ENCODE measurements around the gene HCN2. TPM values are rescaled to one million over a fixed set of nuclear protein-coding genes. Genes with fewer than 3 reads are reported as not detected.

The HCN2 gene
- total RNA-seq, 1 experiment from 2014 or later = 1.5 TPM

DNA sequence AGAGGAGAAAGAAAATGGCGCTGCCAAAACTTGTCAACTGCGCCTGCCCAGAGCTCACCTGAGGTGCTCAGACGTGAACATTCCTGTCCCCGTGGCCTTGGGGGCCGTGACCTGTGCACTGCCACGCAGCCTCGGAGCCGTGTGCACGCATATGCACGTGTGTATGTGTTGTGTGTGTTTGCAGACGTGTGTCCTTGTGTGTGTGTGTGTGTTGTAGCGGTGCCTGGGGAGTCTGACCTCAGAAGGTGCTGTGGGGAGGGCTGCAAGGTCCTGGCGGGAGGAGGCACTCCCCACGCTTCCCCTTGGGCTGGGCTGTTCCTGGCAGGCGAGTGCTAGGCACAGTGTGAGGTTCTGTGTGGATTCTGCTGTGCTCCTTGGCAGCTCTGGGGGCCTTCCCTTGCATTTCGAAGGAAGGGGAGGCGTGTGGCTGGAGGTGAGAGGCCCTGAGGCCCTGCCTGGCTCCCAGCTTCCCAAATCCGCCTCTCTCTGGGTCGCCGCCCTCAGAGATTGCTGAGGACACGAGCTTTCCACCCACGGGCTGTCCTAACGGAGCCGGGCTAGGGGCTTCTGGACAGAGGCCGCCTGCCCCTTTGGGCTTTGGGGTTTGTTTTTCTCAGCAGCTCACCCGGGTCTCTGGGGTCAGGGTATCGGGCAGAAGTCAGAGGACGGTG, 12.8 kb upstream of the HCN2 start:
- Histone ChIP-seq H3K9me2 (ENCODE audit: insufficient read depth) (no peaks in the 10 kb centered on the region), H3K9me3 (ENCODE audit: insufficient read depth, low read depth) (no peaks in the 10 kb centered on the region), H3K27me3 (ENCODE audit: insufficient read depth, low read depth) (no peaks in the 10 kb centered on the region), H3K4me3 (peak overlapping the region; percentile 43; the same call in 1 of the 2 replicates), H3K4me1 (replicated peaks; ENCODE audit: insufficient read depth) (peaks cover 35% of the 10 kb centered on the region), H3F3A (ENCODE audit: insufficient read depth, low read depth) (peaks cover 38% of the 10 kb centered on the region), H3K36me3 (ENCODE audit: low read depth) (no peaks in the 10 kb centered on the region; the same call in 1 of the 2 replicates), H4K20me1 (ENCODE audit: insufficient read depth) (peaks cover 72% of the 10 kb centered on the region), H2AFZ (no peak overlapping the region), H3K79me2 (ENCODE audit: low read depth) (peaks cover 79% of the 10 kb centered on the region), H3K27ac (peak overlapping the region; percentile 49), H3K4me2 (peak overlapping the region; percentile 83)
- DNase-seq = no peak
- no TSS peak for BruUV-seq (replicated peaks)
- TF ChIP-seq, protein P1, sequence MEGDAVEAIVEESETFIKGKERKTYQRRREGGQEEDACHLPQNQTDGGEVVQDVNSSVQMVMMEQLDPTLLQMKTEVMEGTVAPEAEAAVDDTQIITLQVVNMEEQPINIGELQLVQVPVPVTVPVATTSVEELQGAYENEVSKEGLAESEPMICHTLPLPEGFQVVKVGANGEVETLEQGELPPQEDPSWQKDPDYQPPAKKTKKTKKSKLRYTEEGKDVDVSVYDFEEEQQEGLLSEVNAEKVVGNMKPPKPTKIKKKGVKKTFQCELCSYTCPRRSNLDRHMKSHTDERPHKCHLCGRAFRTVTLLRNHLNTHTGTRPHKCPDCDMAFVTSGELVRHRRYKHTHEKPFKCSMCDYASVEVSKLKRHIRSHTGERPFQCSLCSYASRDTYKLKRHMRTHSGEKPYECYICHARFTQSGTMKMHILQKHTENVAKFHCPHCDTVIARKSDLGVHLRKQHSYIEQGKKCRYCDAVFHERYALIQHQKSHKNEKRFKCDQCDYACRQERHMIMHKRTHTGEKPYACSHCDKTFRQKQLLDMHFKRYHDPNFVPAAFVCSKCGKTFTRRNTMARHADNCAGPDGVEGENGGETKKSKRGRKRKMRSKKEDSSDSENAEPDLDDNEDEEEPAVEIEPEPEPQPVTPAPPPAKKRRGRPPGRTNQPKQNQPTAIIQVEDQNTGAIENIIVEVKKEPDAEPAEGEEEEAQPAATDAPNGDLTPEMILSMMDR (conservative IDR thresholded peaks at IDR 0.05) = no peak
- TF ChIP-seq EZH2 (IDR thresholded peaks at IDR 0.05; ENCODE audit: low read depth) = no peak
- CTCF ChIA-PET = interaction anchor here (0.7 kb wide), 1 partner anchor 70 kb away, joined by 4 read pairs; no protein-coding TSS in a partner anchor
- intact Hi-C loops (cut with micrococcal nuclease; ENCODE audit: unreplicated experiment) = loop anchor here (1.0 to 10.0 kb wide), 2 partner anchors 42 to 348 kb away; partner anchors contain the start of gene ARID3A
- POLR2A ChIA-PET (ENCODE audit: unreplicated experiment) = interaction anchor here (0.6 to 1.0 kb wide), 2 partner anchors 21 to 23 kb away, joined by 4 to 8 read pairs; no protein-coding TSS in a partner anchor

DNA sequence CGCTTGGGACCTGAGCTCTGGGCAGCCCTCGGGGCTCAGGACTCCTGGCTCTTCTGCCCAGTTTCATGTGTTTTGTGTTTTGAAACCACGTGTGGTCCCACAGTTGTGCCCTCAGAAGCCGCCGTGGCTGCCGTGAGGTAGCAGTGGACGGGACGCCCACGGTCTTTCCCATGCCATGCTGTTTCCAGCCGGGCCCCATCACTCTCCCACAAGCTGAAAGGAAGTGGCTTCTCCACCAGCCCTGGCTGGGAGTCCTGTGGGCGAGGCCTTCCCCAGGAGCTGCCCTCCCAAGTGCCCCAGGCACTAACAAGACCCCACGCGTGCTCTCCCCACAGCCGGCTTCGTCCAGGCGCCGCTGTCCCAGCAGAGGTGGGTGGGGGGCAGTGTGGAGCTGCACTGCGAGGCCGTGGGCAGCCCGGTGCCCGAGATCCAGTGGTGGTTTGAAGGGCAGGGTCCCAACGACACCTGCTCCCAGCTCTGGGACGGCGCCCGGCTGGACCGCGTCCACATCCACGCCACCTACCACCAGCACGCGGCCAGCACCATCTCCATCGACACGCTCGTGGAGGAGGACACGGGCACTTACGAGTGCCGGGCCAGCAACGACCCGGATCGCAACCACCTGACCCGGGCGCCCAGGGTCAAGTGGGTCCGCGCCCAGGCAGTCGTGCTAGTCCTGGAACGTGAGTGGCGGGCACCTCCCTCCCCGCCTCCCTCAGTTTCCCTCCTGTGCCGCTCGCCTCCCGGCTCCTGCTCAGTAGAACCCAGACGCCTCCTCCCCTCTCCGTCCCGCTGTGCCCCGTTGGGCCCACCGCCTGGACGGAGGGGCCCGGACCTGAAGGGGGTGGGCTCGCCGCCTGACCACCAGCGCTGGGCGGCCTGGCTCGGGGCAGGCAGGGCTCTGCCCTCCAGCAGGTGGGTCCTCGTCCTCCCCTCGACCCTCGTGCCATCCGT, 12.0 kb upstream of the HCN2 start:
- Histone ChIP-seq H3K4me2 (no peak overlapping the region), H3K27me3 (ENCODE audit: insufficient read depth, low read depth) (no peaks in the 10 kb centered on the region), H3K79me2 (ENCODE audit: low read depth) (peaks cover 76% of the 10 kb centered on the region), H3F3A (ENCODE audit: insufficient read depth, low read depth) (peaks cover 39% of the 10 kb centered on the region), H2AFZ (no peak overlapping the region), H3K27ac (no peak overlapping the region), H3K4me1 (replicated peaks; ENCODE audit: insufficient read depth) (peaks cover 35% of the 10 kb centered on the region), H3K9me2 (ENCODE audit: insufficient read depth) (no peaks in the 10 kb centered on the region), H3K4me3 (no peak overlapping the region), H3K36me3 (ENCODE audit: low read depth) (no peaks in the 10 kb centered on the region; the same call in 1 of the 2 replicates), H3K9me3 (ENCODE audit: insufficient read depth, low read depth) (no peaks in the 10 kb centered on the region), H4K20me1 (ENCODE audit: insufficient read depth) (peaks cover 75% of the 10 kb centered on the region)
- ChIA-PET POLR2A (ENCODE audit: unreplicated experiment) (no interaction called here), CTCF (no interaction called here)
- no TSS peak for BruUV-seq (replicated peaks)
- no peak for DNase-seq
- intact Hi-C loops (cut with micrococcal nuclease; ENCODE audit: unreplicated experiment) = loop anchor here (10.0 kb wide), 1 partner anchor 347 kb away; the partner anchor contains the start of gene ARID3A
- TF ChIP-seq, protein P1 (conservative IDR thresholded peaks at IDR 0.05) = no peak
- TF ChIP-seq EZH2 (IDR thresholded peaks at IDR 0.05; ENCODE audit: low read depth) = no peak

DNA sequence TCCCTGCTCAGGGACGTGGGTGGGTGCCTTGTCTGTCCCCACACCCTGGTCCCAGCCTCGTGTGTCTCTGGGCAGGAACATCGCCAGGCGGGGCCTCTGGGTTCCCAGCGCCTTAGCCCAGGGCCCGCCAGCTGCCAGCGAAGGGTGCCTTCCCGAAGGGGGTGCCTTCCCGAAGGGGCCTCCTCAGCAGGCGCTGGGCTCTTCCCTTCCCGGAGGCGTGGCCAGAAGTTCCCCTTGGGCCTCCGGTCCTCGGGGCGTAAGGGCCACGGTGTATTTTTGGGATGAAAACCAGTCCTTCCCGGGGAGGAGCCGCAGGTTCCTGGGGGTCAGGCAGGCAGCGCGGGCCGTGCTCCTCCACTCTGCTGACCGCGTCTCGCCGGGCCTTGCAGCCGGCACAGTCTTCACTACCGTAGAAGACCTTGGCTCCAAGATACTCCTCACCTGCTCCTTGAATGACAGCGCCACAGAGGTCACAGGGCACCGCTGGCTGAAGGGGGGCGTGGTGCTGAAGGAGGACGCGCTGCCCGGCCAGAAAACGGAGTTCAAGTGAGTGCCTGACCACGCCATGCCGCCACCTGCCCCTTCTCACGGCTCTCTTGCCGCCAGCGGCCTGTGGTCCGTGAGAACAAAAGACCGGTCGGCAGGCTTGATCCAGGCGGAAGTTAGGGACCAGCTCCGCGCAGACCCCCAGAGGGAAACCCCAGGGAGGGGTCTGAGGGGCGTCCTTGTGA, 10.4 kb upstream of the HCN2 start:
- Histone ChIP-seq H3K79me2 (ENCODE audit: low read depth) (peaks cover 60% of the 10 kb centered on the region), H4K20me1 (ENCODE audit: insufficient read depth) (peaks cover 86% of the 10 kb centered on the region), H3F3A (ENCODE audit: insufficient read depth, low read depth) (peaks cover 42% of the 10 kb centered on the region), H3K36me3 (ENCODE audit: low read depth) (no peaks in the 10 kb centered on the region; the same call in 1 of the 2 replicates), H3K27me3 (ENCODE audit: insufficient read depth, low read depth) (no peaks in the 10 kb centered on the region), H3K4me3 (no peak overlapping the region), H3K4me1 (replicated peaks; ENCODE audit: insufficient read depth) (peaks cover 30% of the 10 kb centered on the region), H3K27ac (no peak overlapping the region), H3K4me2 (no peak overlapping the region), H3K9me2 (ENCODE audit: insufficient read depth) (no peaks in the 10 kb centered on the region), H3K9me3 (ENCODE audit: insufficient read depth, low read depth) (no peaks in the 10 kb centered on the region), H2AFZ (no peak overlapping the region)
- no TSS peak for BruUV-seq (replicated peaks)
- POLR2A ChIA-PET (ENCODE audit: unreplicated experiment) = no interaction called here
- no peak for DNase-seq
- no peak for TF ChIP-seq EZH2 (IDR thresholded peaks at IDR 0.05; ENCODE audit: low read depth)
- TF ChIP-seq, protein P1 (conservative IDR thresholded peaks at IDR 0.05) = no peak
- intact Hi-C loops (cut with micrococcal nuclease; ENCODE audit: unreplicated experiment) = loop anchor here (10.0 kb wide), 1 partner anchor 346 kb away; the partner anchor contains the start of gene ARID3A
- CTCF ChIA-PET = no interaction called here

Data from PC-9 (cell line).